Rectal smooth muscle tissue (tissue), 1 donor: ENCODE data around the gene MT1M.
A peak's percentile ranks its signal among the peaks of the same experiment; 100 is the strongest.

Source experiments
- H3K27ac ChIP-seq: one replicate; pipeline ENCODE4 v1.7.0; 2013; ENCODE audit warnings: low read depth, low read length, inconsistent platforms
- H3K27me3 ChIP-seq: one replicate; pipeline ENCODE4 v1.7.0; 2013; ENCODE audit warnings: low read length; ENCODE audit not compliant: control insufficient read depth, insufficient read depth
- H3K36me3 ChIP-seq: one replicate; pipeline ENCODE4 v1.7.0; 2013; ENCODE audit warnings: low read length; ENCODE audit not compliant: control insufficient read depth, insufficient read depth
- H3K4me1 ChIP-seq: one replicate; pipeline ENCODE4 v1.7.0; 2013; ENCODE audit warnings: low read length; ENCODE audit not compliant: control insufficient read depth, insufficient read depth
- H3K4me3 ChIP-seq: one replicate; pipeline ENCODE4 v1.7.0; 2013; ENCODE audit warnings: low read length
- H3K9ac ChIP-seq: one replicate; pipeline ENCODE4 v1.7.0; 2013; ENCODE audit warnings: low read length

The MT1M gene

GRCh38 chr16:56625140-56625942 is 7.1 kb upstream of the MT1M start, which contains the start of gene MT1E:
Gene MT1E (plus strand): TSS chr16:56625781. CDS start chr16:56625852, 71 bp downstream.
- Histone ChIP-seq H3K36me3 (no peaks in the 10 kb centered on the region), H3K9ac (peak within 1 kb of the TSS; percentile 91), H3K27me3 (peaks cover 2% of the 10 kb centered on the region), H3K4me1 (peaks cover 6% of the 10 kb centered on the region), H3K4me3 (peak within 1 kb of the TSS; percentile 81), H3K27ac (peak within 1 kb of the TSS; percentile 98)

GRCh38 chr16:56625943-56626654 is 6.4 kb upstream of the MT1M start:
- H3K36me3 ChIP-seq = no peaks in the 10 kb centered on the region
- peaks cover 2% of the 10 kb centered on the region for H3K27me3 ChIP-seq
- peak overlapping the region; percentile 88 for H3K9ac ChIP-seq
- H3K27ac ChIP-seq = peak overlapping the region; percentile 98
- peaks cover 6% of the 10 kb centered on the region for H3K4me1 ChIP-seq
- H3K4me3 ChIP-seq = peak overlapping the region; percentile 81

GRCh38 chr16:56626685-56627084 is 5.8 kb upstream of the MT1M start:
- Histone ChIP-seq H3K9ac (peak overlapping the region; percentile 88), H3K4me1 (peaks cover 6% of the 10 kb centered on the region), H3K4me3 (peak overlapping the region; percentile 81), H3K27me3 (peaks cover 2% of the 10 kb centered on the region), H3K36me3 (no peaks in the 10 kb centered on the region), H3K27ac (peak overlapping the region; percentile 98)

GRCh38 chr16:56628486-56629350 is 3.7 kb upstream of the MT1M start:
- peaks cover 6% of the 10 kb centered on the region for H3K4me1 ChIP-seq
- no peak overlapping the region for H3K27ac ChIP-seq
- no peaks in the 10 kb centered on the region for H3K36me3 ChIP-seq
- H3K27me3 ChIP-seq = peaks cover 7% of the 10 kb centered on the region
- H3K9ac ChIP-seq = no peak overlapping the region
- no peak overlapping the region for H3K4me3 ChIP-seq

- Histone ChIP-seq H3K36me3 (no peaks in the 10 kb centered on the region), H3K4me3 (no peak overlapping the region), H3K9ac (no peak overlapping the region), H3K4me1 (peaks cover 6% of the 10 kb centered on the region), H3K27me3 (peaks cover 7% of the 10 kb centered on the region), H3K27ac (no peak overlapping the region)
Measured at GRCh38 chr16:56629531-56629930, 2.9 kb upstream of the MT1M start.

- Histone ChIP-seq H3K4me1 (peaks cover 6% of the 10 kb centered on the region), H3K9ac (no peak overlapping the region), H3K36me3 (no peaks in the 10 kb centered on the region), H3K27me3 (peaks cover 10% of the 10 kb centered on the region), H3K27ac (no peak overlapping the region), H3K4me3 (no peak overlapping the region)
Measured at GRCh38 chr16:56630134-56630533, 2.3 kb upstream of the MT1M start.

GRCh38 chr16:56631197-56631596 is 1.3 kb upstream of the MT1M start:
- H3K4me3 ChIP-seq = no peak overlapping the region
- peaks cover 6% of the 10 kb centered on the region for H3K4me1 ChIP-seq
- H3K36me3 ChIP-seq = no peaks in the 10 kb centered on the region
- H3K9ac ChIP-seq = no peak overlapping the region
- H3K27ac ChIP-seq = peak overlapping the region; percentile 15
- H3K27me3 ChIP-seq = peaks cover 14% of the 10 kb centered on the region

GRCh38 chr16:56631832-56632155 is 665 bp upstream of the MT1M start:
- peak overlapping the region; percentile 62 for H3K4me3 ChIP-seq
- peaks cover 3% of the 10 kb centered on the region for H3K4me1 ChIP-seq
- no peak overlapping the region for H3K9ac ChIP-seq
- peak overlapping the region; percentile 68 for H3K27ac ChIP-seq
- H3K27me3 ChIP-seq = peaks cover 18% of the 10 kb centered on the region
- no peaks in the 10 kb centered on the region for H3K36me3 ChIP-seq

GRCh38 chr16:56632848-56633365 is 448 bp downstream of the MT1M start:
- H3K27ac ChIP-seq = peak overlapping the region; percentile 2
- H3K4me1 ChIP-seq = no peaks in the 10 kb centered on the region
- H3K4me3 ChIP-seq = peak overlapping the region; percentile 62
- peaks cover 21% of the 10 kb centered on the region for H3K27me3 ChIP-seq
- H3K36me3 ChIP-seq = no peaks in the 10 kb centered on the region
- peak overlapping the region; percentile 68 for H3K9ac ChIP-seq

- H3K27ac ChIP-seq = no peak overlapping the region
- no peak overlapping the region for H3K9ac ChIP-seq
- H3K4me3 ChIP-seq = peak overlapping the region; percentile 62
- no peaks in the 10 kb centered on the region for H3K4me1 ChIP-seq
- peaks cover 28% of the 10 kb centered on the region for H3K27me3 ChIP-seq
- H3K36me3 ChIP-seq = no peaks in the 10 kb centered on the region
Measured at GRCh38 chr16:56633535-56633934, 1.1 kb downstream of the MT1M start.

GRCh38 chr16:56634715-56635440 is 2.4 kb downstream of the MT1M start:
- Histone ChIP-seq H3K9ac (no peak overlapping the region), H3K4me3 (peak overlapping the region; percentile 16), H3K4me1 (no peaks in the 10 kb centered on the region), H3K27me3 (peaks cover 37% of the 10 kb centered on the region), H3K27ac (no peak overlapping the region), H3K36me3 (no peaks in the 10 kb centered on the region)
